Measurements from ENCODE around the gene KCNMB1. TPM values are rescaled to one million over a fixed set of nuclear protein-coding genes. Genes with fewer than 3 reads are reported as not detected.
A peak's percentile ranks its signal among the peaks of the same experiment; 100 is the strongest.
"Not testable (repeated sequence)": the region's sequence is repeated elsewhere in the genome, so short reads cannot be mapped to it uniquely, and the experiment has no call there.

The KCNMB1 gene
- total RNA-seq, 1 donor from 2014 or later = 0.47 TPM

DNA sequence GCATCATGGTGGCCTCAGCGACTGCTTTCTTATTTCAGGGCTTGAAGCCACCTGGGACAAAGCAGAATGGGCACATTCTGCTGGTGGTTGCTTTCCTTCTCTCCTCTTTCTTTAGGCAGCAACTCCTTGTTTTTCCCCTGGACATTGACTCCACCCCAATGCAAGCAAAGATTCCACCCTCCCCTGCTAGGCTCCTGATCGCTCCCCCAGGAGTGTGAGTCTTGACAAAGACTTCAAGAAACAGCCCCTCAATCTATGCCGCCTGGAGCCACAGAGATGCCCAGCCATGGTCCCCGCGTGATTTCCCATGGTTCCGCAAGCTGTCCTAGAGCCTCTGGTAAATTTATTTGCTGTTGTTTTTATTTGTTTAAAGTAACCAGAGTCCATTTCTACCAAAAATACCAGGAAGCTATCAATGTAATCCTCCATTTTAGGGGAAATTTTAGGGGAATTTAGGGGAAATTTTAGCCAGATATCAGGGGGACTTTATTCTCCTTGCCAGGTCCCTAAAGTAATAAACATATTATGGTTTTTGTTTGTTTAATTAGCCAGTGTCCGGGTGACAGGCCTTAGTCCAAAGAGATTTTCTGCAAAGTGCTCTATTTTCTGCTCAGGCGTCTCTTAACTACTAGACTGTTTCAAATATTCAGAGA is 2.3 kb downstream of the KCNMB1 start:
- ATAC-seq = no peak
- intact Hi-C loops (cut with micrococcal nuclease) = no loop called here

DNA sequence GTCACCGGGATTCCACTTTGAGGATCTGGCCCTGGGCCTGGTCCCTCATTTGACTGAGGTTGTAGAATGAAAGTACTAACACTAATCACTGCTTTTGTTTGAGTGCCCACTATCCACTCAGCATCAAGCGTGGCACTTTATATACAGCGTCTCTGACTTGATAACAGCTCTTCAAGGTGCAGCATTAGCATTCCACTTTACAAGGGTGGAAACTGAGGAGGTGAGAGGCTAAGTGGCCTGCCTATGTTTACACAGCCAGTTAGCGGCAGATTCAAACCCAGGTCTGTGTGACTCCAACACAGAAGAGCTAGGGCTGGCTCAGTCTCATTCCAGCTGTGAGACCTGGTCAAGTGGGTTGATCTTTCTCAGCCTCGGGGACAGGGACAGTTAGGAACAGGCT is 5.9 kb downstream of the KCNMB1 start:
- intact Hi-C loops (cut with micrococcal nuclease) = no loop called here
- DNase-seq (no peak), ATAC-seq (no peak)

More for the DNA sequence above, 2.3 kb downstream of the KCNMB1 start:
- DNase-seq = no peak

DNA sequence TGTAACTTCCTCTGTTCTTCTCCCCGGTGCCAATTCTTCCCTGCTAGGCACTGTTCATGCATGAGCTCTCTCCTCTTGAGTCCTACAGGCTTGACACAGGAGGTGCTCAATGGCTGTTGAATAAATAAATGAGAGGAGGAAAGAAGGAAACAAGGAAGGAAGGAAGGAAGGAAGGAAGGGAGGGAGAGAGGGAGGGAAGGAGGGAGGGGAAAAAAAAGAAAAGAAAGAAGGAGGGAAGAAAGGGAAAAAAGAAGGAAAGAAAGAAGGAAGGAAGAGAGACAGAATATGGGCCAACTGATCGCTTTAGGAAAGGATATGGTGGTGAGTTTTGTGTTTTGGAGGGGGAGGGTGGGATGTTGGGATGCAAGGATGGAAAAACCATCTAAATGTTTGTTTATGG is 6.4 kb downstream of the KCNMB1 start:
- DNase-seq (no peak), ATAC-seq (no peak)
- intact Hi-C loops (cut with micrococcal nuclease) = no loop called here

DNA sequence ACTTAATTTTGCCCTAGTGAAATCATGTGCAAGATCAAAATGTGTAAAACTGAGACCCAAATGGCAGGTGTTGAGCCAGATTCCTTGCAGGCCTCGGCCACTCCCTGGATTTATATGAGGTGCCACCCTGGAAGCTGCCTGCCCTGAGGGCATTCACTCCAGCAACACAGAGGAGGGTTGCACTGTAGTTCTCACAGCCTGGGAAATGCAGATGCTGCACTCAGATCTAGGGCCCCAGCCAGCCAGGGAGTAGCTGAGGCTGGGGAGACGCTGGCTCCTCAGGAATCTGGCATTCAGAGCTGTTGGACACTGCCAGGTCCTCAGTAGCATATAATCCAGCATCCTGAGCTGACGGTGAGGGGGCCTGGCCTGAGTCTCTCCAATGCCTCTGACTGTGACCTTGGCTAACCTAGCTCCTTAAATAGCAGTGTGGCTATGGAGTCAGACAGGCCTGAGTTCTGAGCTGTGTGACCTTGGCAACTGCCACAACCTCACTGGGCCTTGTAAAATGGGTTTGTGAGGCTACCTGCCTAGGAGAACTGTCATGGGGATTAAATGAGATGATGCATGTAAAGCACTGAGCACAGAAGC is 8.7 kb downstream of the KCNMB1 start:
- ATAC-seq = peak; percentile 58
- no peak for DNase-seq
- intact Hi-C loops (cut with micrococcal nuclease) = no loop called here

DNA sequence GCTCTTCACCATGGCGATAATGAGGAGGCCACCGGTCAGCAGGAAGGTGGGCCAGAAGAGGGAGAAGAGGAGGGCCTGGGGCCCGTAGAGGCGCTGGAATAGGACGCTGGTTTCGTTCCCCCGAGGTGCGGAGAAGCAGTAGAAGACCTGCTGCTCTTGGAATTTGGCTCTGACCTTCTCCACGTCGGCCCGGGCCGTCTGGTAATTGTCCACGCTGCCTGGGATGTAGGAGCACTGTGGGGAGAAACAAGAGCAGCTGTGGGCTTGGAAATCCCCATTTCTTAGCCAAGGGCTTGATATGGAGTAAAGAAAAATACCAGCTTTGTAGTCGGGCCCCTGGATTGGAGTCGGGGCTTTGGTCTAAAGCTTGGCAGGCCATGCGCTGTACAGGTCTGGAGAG is 10.4 kb downstream of the KCNMB1 start:
- DNase-seq (no peak), ATAC-seq (no peak)
- intact Hi-C loops (cut with micrococcal nuclease) = no loop called here

DNA sequence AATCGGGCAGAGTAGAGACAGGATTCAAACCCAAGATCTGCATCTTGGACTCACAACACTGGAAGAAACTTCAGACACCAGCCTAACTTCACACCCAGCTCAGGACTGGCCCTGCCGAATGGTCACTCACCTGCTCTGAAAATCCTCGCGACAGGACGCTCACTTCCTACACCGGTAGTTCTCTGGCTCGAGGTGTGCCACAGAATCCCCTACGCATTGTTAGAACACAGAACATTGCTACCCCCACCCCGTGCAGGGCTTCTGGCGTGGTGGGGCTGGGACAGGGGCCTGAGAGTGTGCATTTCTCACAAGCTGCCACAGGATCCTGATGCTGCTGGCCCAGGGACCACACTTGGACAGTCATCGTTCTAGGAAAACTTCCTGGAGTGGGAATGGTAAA is 12.1 kb downstream of the KCNMB1 start:
- DNase-seq (no peak), ATAC-seq (no peak)
- intact Hi-C loops (cut with micrococcal nuclease) = no loop called here

DNA sequence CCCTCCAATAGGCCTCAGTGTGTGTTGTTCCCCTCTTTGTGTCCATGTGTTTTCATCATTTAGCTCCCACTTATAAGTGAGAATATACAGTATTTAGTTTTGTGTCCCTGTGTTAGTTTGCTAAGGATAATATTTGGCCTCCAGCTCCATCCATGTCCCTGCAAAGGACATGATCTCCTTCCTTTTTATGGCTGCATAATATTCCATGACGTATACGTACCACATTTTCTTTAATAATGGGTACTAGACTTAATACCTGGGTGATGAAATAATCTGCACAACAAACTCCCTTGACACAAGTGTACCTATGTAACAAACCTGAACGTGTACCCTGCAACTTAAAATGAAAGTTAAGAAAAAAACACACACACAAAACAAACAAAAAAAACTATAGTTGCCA is 12.6 kb downstream of the KCNMB1 start:
- DNase-seq; intact Hi-C loops (cut with micrococcal nuclease); ATAC-seq: not testable (repeated sequence)

DNA sequence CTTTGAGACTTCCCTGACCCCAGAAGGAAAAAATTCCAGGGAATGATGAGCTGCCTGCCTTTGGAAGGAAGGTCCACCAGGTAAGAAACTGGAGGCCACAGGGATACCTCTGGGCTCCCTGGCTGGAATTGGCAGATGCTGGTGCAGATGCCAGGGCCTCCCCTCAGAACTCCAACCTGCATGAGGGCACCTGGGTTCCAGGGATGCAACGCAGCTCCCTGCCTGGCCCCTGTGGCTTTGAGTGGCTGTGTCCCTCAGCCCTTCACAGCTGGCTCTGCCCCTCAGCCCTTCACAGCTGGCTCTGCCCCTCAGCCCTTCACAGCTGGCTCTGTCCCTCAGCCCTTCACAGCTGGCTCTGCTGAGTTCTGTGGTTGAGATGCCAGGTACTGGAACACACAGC is 13.9 kb downstream of the KCNMB1 start:
- intact Hi-C loops (cut with micrococcal nuclease) = no loop called here
- no peak for ATAC-seq

DNA sequence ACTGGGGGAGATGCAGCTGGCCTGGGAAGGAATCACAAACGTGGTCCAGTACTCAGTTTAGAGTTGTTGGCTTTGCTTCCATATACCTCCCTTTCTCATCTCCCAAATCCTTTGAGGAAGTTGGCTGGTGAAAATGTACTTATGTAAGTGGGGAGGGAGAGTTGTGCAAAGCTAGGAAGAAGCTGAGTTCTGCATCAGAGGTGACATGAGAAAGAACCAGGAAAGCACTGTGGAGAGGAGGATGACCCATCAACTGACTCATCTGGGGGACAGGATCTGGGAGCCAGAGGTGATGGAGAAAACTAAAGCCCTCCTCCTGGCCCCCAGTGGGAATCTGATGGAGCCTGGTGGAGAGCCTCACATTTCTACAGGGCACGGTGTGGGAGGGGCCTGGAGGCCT is 16.2 kb downstream of the KCNMB1 start:
- DNase-seq (no peak), ATAC-seq (no peak)
- intact Hi-C loops (cut with micrococcal nuclease) = no loop called here

More for the DNA sequence above, 13.9 kb downstream of the KCNMB1 start:
- DNase-seq = no peak

DNA sequence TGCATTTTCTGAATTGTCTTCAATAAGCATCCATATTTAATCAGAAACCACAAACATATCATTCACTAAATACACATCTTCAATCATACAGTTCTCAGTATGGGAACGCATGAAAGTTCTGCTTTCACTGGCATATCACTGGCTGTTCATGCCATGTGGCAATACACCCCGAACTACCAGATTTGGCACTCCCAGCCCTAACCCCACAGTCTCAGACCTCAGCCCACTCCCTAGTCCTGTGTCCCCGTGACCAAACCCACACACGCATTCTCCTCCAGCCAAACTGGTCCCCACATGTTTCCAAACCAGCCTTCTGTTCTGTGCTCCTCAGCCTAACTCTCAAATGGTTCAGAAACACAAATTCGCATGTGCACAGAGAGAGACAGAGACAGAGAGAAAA is 20.6 kb downstream of the KCNMB1 start:
- intact Hi-C loops (cut with micrococcal nuclease) = no loop called here
- ATAC-seq (no peak), DNase-seq (no peak)

DNA sequence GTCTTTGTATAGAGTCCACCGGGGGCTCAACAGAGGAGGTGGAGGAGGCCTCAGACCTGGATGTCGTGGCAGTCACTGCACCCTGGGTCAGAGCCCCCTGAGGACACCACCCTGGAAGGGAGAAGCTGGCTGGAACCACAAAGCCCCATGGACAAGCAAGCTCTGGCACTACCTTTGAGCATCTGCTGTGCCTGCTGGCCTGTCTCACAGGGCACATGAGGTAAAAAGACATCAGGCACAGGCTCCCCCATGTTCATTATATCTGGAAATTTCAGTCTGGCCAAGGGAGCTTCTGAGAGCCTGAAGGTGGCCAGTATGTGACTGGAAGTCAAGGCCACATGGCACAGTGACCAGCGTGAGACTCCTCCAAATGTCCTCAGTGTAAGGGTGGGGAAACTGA is 22.9 kb downstream of the KCNMB1 start:
- DNase-seq (no peak), ATAC-seq (no peak)
- intact Hi-C loops (cut with micrococcal nuclease) = no loop called here

DNA sequence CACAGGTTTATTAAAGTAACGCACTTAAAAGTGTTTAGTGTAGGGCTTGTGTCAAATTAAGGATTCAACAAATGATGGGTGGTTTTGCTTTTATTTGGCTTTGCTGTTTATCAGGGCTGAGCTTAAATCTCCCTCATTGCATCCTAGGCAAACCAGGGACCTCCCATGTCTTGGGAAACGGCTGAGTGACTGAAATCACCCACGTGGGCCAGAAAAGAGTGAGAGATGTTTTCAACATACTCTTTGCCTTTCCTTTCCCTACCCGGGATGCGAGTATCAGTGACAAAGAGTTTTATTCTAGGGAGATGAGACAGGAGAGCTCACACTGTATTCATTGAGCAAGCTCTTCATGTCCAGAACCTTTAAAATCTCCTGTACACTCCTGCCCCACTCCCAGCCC is 23.3 kb downstream of the KCNMB1 start:
- no peak for DNase-seq
- intact Hi-C loops (cut with micrococcal nuclease) = no loop called here
- no peak for ATAC-seq

DNA sequence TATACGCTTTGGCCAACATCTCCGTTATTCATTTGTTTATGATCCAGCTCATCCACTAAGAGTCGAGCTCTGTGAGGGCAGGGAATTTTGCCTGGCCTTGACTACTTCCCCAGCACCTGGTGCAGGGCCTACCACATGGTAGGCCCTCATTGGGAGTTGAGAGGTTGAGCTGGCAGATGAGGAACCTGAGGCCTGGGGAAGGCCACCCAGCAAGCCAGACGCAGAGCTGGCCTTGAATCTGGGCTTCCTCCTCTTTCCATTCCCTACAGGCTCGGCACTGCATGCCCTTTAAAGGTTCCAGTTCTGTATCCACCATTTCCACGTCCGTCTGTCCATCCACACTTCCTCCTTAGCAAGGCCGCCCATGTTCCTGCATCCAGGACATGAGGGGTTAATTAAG is 24.2 kb downstream of the KCNMB1 start:
- no peak for DNase-seq
- ATAC-seq = no peak
- intact Hi-C loops (cut with micrococcal nuclease) = no loop called here

DNA sequence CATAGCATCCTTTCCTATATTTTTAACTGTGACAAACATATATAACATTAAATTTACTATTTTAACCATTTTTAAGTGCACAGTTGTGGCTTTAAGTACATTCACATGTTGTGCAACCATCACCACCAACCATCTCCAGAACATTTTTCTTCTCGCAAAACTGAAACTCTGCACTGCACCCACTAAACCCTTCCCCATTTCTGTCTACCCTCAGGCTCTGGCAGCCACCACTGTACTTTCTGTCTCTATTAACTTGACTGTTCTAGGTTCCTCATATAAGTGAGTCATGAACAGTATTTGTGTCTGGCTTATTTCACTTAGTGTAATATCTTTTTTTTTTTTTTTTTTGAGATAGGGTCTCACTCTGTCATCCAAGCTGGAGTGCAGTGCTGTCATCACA is 25.5 kb downstream of the KCNMB1 start:
- ATAC-seq = peak; percentile 11
- no peak for DNase-seq
- intact Hi-C loops (cut with micrococcal nuclease) = no loop called here

DNA sequence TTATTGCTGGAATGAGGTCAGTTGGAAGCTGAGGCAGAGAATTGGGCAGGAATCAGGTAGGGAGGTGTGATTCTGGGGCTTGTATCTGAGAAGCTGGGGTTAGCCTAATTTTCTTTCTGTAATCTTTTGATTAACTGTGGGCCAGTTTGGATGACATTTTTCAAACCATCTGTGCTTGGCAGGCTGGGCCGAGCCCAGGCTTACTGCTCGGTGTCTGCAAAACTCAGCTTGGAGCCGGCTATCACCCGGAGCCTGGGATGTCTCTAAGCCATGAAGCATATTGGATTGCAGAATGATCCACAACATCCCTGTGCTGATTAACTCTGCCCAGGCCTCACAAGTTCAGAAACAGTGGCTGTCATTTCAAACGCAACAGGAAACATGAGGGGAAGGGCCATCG is 26.5 kb downstream of the KCNMB1 start:
- ATAC-seq (peak; percentile 38), DNase-seq (peak; percentile 48)
- intact Hi-C loops (cut with micrococcal nuclease) = no loop called here

DNA sequence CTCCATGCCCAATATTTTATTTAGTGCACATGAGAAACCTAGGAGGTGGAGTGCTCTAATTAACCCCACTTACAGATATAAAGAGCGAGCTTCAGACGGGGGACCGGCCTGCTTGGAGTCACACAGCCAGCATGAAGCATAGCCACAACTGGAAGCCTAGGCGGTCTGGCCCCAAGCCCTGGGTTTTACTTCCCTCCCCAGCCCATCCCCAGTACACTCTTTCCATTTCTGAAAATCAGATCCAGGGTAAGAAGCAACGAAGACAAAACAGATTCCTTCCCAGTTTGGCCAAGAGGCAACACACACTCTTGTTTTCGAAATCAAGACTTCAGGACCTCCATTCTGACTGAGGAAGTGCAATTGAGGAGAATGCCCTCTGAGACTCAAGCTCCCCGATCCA is 27.1 kb downstream of the KCNMB1 start:
- intact Hi-C loops (cut with micrococcal nuclease) = no loop called here
- DNase-seq (peak; percentile 70), ATAC-seq (peak; percentile 65)

DNA sequence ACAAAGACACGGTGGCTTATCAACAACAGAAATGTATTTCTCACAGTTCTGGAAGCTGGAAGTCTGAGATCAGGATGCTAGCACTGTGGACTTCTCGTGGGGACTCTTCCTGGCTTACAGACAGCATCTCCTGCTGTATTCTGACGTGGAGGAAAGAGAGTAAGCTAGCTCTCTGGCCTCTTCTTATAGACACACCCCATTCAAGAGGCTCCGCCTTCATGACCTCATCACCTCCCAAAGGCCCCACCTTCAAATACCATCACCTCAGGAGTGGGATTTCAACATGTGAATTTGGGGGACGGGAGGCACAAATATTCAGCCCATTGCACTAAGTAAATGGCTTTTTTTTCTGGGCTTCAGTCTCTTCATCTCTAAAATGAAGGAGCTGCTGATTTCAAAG is 27.6 kb downstream of the KCNMB1 start:
- ATAC-seq (peak; percentile 3), DNase-seq (no peak)
- intact Hi-C loops (cut with micrococcal nuclease) = no loop called here

DNA sequence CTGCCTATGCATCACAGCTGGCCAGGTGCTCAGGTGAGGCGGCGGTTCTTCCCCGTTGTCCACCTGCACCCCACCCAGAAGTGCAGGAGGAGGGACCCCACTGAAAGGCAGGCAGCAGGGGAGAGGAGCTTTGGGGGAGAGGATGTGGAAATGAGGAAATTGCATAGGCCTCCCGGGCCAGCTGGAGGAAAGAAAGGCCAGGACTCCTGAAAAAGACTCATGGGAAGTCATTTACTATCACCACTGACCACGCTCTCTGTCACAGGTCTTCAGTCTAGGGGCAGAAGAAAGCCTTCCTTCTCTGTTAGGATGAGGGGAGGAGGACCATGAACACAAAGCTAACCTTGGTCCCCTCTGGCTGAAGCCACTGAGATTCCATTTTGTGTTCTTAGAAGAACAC is 28.1 kb downstream of the KCNMB1 start:
- ATAC-seq (peak; percentile 24), DNase-seq (no peak)
- intact Hi-C loops (cut with micrococcal nuclease) = no loop called here

DNA sequence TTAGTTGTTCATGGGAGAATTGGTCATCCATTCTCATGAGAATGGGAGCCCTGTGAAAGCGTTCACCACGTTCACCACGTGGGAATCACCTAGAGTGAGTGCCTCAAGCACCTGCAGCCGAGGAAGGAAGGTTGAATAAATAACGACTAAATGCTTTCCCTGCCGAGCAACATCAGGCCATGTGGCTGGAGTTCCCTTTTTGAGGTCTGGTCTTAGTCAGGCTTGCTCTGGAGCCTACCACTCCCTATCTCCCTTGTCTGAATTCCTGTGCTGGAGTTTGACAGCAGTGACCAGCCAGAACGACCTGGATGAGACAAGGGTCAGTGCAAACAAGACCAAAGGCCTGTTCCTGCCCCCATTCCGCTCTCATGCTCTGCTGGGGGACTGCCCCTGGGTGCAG is 28.5 kb downstream of the KCNMB1 start:
- ATAC-seq (peak; percentile 36), DNase-seq (no peak)
- intact Hi-C loops (cut with micrococcal nuclease) = no loop called here

DNA sequence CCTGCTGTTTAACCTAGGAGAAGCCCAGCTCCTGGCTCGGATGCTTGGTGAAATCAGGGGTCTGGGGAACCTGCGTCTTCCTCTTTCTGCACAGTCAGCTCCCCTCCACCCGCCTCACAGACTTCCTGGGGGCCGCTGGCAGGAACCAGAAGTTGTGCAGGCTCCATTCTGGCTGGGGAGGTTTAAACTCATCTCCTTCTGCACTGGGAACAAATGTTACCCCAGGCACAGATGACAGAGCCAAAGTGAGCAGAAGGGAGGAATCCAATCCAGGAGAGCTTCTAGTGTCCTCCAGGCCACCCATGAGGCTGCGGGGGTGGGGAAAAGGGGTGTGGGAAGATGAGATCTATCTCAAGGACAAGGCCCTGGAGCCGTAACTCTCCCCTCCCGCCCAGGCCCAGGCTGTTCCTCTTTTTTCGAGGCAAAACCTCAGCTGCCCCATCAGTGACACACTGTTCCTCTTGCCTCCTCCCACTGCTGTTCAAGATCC is 31.2 kb downstream of the KCNMB1 start:
- intact Hi-C loops (cut with micrococcal nuclease) = no loop called here
- DNase-seq (peak; percentile 76), ATAC-seq (peak; percentile 51)

DNA sequence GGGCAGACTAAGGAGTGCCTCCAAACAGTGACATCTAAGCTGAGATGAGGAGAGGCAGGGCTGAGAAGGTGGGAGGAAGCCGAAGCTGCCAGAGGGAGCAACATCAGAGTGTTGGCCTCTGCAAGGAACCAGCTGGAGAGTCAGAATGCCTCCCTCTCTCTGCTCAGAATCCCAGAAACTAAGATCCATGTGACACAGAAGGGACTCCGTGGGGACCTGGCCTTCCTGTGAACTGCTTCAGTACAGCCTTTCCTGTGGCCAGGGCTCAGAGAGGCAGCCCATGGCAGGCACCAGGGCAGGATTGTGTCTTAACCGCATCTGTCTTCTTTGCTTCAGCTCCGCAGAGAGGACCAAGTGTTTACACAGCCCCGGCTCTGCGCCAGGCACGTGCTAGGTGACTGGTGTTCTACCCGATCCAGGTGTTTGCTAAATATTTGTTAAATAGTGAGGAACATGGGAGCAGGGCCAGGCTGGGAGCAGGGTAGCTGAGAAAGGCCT is 33.5 kb downstream of the KCNMB1 start:
- intact Hi-C loops (cut with micrococcal nuclease) = no loop called here
- peak; percentile 36 for ATAC-seq
- DNase-seq = no peak

All from left ventricle myocardium superior (tissue), 1 donor.